ENCODE measurements around the gene GRID1. TPM values are rescaled to one million over a fixed set of nuclear protein-coding genes. Genes with fewer than 3 reads are reported as not detected.

Gene GRID1
- total and polyA plus RNA-seq, 9 of the 15 experiments (the other 6 are each of a cell fraction or from before 2014, with no cell fraction given) = 0.01 to 7.2 (median 1.2) TPM

DNA sequence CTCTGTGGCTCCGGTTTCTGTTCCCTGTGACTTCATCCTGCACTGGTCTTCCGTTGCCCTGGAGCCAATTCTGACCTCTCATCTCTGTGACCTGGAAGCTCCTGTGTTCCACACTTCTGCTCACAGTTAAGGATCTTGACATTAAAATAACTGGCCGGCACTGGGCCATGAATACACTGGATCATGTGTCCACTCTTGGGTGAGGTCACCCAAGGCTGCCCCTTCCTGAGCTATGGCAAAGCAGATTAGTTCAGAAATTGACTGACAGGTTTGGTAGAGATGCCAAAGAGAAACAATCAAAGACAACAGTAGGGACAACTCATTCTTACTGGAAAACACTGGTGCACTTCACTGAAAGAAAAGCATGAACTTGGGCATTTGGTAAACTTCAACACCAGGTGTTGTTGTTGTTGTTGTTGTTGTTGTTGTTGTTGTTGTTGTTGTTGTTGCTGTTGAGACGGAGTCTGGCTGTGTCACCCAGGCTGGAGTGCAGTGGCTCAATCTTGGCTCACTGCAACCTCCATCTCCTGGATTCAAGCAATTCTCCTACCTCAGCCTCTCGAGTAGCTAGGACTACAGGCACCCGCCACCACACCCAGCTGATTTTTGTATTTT is 36.7 kb upstream of the GRID1 start (continued):
- TF ChIP-seq REST (IDR thresholded peaks at IDR 0.05; ENCODE audit: borderline replicate concordance) (no peak), REST (CRISPR knock-in tag; IDR thresholded peaks at IDR 0.05; ENCODE audit: low read depth) (no peak), NCOA4 (IDR thresholded peaks at IDR 0.05; ENCODE audit: partially characterized antibody) (no peak), SMC3 (conservative IDR thresholded peaks at IDR 0.05; ENCODE audit: insufficient read depth, low read depth, low read length) (no peak)
